Measurements from ENCODE around the gene TNIK. TPM values are rescaled to one million over a fixed set of nuclear protein-coding genes. Genes with fewer than 3 reads are reported as not detected.

The TNIK gene
- total and polyA plus RNA-seq, 5 experiments from 2014 or later, result 13.2 to 50.0 (median 16.1) TPM

DNA sequence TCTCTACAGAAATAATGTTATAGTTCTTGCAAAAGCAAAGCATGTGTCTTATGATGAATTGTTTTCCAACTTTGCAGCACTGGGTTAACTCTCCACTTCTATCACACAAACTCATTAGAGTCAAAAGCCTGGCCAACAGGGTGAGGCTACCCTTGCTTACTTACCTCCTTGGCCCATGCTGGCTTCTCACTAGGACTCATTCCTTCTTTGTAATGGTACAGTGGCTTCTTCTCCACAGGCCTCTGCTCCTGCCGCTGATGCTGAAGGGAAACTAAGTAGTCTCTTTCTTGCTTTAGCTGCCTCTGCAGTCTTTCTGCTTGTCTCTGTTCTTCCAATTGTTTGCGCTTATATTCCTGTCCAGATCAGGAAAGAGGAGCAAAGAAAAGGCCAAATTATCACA is 322.2 kb downstream of the TNIK start:
- Mint-ChIP-seq H3K9me3 (no peaks in the 10 kb centered on the region), H3K36me3 (peaks cover 23 to 99% (median 52%) of the 10 kb centered on the region in 3 donors), H3K4me1 (peaks cover 0 to 5% (median under 1%) of the 10 kb centered on the region in 4 donors), H3K27ac (no peak overlapping the region), H3K27me3 (no peaks in the 10 kb centered on the region), H3K4me3 (no peak overlapping the region)
- DNase-seq (no peak), ATAC-seq (no peak)
- POLR2A ChIA-PET, result no interaction called here

- no peak for ATAC-seq
- Mint-ChIP-seq H3K27me3 (no peaks in the 10 kb centered on the region), H3K4me1 (peaks cover 0 to 6% (median under 1%) of the 10 kb centered on the region in 4 donors), H3K4me3 (no peak overlapping the region), H3K27ac (peak overlapping the region in 2 of 10 donors; percentile 6 to 40), H3K9me3 (no peaks in the 10 kb centered on the region), H3K36me3 (peaks cover 12 to 86% (median 42%) of the 10 kb centered on the region in 3 donors)
- no peak for DNase-seq
- POLR2A ChIA-PET, result no interaction called here
Measured at GRCh38 chr3:171135549-171135948, 324.7 kb downstream of the TNIK start.

GRCh38 chr3:171133796-171134569 is 326.2 kb downstream of the TNIK start:
- H3K27me3 Mint-ChIP-seq, result no peaks in the 10 kb centered on the region
- no peak for ATAC-seq
- H3K4me1 Mint-ChIP-seq, result peaks cover 0 to 11% (median under 1%) of the 10 kb centered on the region in 4 donors
- H3K36me3 Mint-ChIP-seq, result peaks cover 14 to 85% (median 51%) of the 10 kb centered on the region in 3 donors
- H3K27ac Mint-ChIP-seq, result peak overlapping the region in 3 of 10 donors; percentile 23 to 55 (median 24)
- H3K4me3 Mint-ChIP-seq, result no peak overlapping the region
- no peaks in the 10 kb centered on the region for H3K9me3 Mint-ChIP-seq
- no peak for DNase-seq
- POLR2A ChIA-PET, result no interaction called here

- Mint-ChIP-seq H3K9me3 (no peaks in the 10 kb centered on the region), H3K4me3 (no peak overlapping the region), H3K27ac (peak overlapping the region in 1 of 10 donors; percentile 24), H3K27me3 (no peaks in the 10 kb centered on the region), H3K4me1 (peaks cover 0 to 11% (median under 1%) of the 10 kb centered on the region in 4 donors), H3K36me3 (peaks cover 15 to 85% (median 52%) of the 10 kb centered on the region in 3 donors)
- DNase-seq, result no peak
- ATAC-seq, result no peak
- POLR2A ChIA-PET, result no interaction called here
Measured at GRCh38 chr3:171133337-171133736, 326.9 kb downstream of the TNIK start.

GRCh38 chr3:171132873-171133272 is 327.3 kb downstream of the TNIK start:
- H3K36me3 Mint-ChIP-seq, result peaks cover 11 to 85% (median 52%) of the 10 kb centered on the region in 3 donors
- ATAC-seq, result no peak
- no peaks in the 10 kb centered on the region for H3K27me3 Mint-ChIP-seq
- H3K9me3 Mint-ChIP-seq, result no peaks in the 10 kb centered on the region
- no peak for DNase-seq
- no peak overlapping the region for H3K4me3 Mint-ChIP-seq
- peak overlapping the region in 1 of 10 donors; percentile 24 for H3K27ac Mint-ChIP-seq
- peaks cover 0 to 11% (median under 1%) of the 10 kb centered on the region in 4 donors for H3K4me1 Mint-ChIP-seq
- POLR2A ChIA-PET, result no interaction called here

- H3K27ac Mint-ChIP-seq, result no peak overlapping the region
- peaks cover 16 to 81% (median 46%) of the 10 kb centered on the region in 3 donors for H3K36me3 Mint-ChIP-seq
- DNase-seq, result no peak
- H3K4me3 Mint-ChIP-seq, result no peak overlapping the region
- H3K4me1 Mint-ChIP-seq, result peaks cover 0 to 9% (median under 1%) of the 10 kb centered on the region in 4 donors
- H3K27me3 Mint-ChIP-seq, result no peaks in the 10 kb centered on the region
- no peak for ATAC-seq
- POLR2A ChIA-PET, result interaction anchor here (1.2 kb wide), 1 partner anchor 9 kb away, joined by 5 read pairs; no protein-coding TSS in a partner anchor
- H3K9me3 Mint-ChIP-seq, result no peaks in the 10 kb centered on the region
Measured at GRCh38 chr3:171129827-171130226, 330.4 kb downstream of the TNIK start.

GRCh38 chr3:171127611-171128010 is 332.6 kb downstream of the TNIK start:
- no peak overlapping the region for H3K27ac Mint-ChIP-seq
- POLR2A ChIA-PET, result no interaction called here
- no peak for DNase-seq
- H3K4me3 Mint-ChIP-seq, result no peak overlapping the region
- no peaks in the 10 kb centered on the region for H3K9me3 Mint-ChIP-seq
- H3K27me3 Mint-ChIP-seq, result no peaks in the 10 kb centered on the region
- peaks cover 0 to 7% (median 0%) of the 10 kb centered on the region in 4 donors for H3K4me1 Mint-ChIP-seq
- ATAC-seq, result no peak
- peaks cover 31 to 82% (median 54%) of the 10 kb centered on the region in 3 donors for H3K36me3 Mint-ChIP-seq

DNA sequence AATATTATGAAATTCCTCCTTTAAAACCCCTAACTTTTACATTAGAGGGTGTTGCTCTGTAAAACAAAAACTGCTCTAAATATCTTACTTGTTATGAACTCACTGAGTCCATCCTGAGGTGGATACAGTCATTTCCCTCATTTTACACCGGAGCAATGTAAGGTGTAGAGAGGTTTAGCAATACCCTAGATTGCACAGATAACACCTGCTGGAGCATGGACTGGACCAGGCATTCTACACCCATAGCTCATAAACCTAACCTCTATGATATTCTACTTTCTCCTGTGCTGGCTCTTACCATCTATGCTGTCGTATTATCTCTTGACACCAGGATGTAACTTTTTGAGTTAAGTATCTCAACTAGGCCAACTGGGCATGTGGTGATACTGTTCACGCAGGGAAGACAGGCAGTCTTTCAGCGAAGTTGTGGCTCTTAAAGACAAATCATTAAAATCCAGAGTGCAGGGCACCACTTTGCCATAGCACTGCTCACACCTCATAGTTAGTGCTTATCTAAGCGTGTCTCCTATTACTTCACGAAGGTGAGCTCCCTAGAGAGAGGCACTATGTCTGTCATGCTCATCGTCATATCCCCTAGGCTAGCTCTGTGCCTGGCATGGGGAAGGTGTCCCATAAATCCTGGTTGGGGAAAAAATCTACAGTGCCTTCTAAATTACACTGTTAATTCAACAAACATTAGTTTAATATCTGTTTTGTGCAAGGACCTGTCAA is 333.6 kb downstream of the TNIK start:
- ATAC-seq (no peak), DNase-seq (no peak)
- Mint-ChIP-seq H3K9me3 (no peaks in the 10 kb centered on the region), H3K4me3 (no peak overlapping the region), H3K27me3 (no peaks in the 10 kb centered on the region), H3K36me3 (peaks cover 36 to 88% (median 64%) of the 10 kb centered on the region in 3 donors), H3K27ac (peak overlapping the region in 1 of 10 donors; percentile 11), H3K4me1 (peaks cover 0 to 7% (median 0%) of the 10 kb centered on the region in 4 donors)
- POLR2A ChIA-PET, result no interaction called here

DNA sequence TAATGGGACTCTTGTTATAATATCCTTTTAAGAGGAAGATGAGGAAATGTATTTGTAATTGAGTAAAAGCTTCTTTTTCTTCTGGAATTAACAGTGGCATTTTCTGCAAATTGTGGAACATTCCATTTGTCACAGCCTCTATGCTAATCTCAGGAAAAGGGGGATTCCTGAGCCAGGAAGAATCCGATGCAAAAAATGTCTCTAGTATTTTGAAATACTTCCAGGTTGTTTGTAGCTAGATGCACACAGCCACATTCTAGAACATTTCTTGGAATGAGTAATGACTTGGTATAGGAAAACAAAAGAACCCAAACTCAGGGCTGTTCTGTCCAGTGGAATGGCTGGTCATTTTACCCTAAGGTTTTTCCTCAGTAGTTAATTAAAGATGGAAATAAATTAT is 335.2 kb downstream of the TNIK start:
- POLR2A ChIA-PET, result no interaction called here
- H3K27ac Mint-ChIP-seq, result no peak overlapping the region
- no peak for ATAC-seq

GRCh38 chr3:171123915-171124314 is 336.3 kb downstream of the TNIK start:
- Mint-ChIP-seq H3K4me1 (peaks cover 0 to 2% (median 0%) of the 10 kb centered on the region in 4 donors), H3K9me3 (peaks cover 0 to 4% (median 0%) of the 10 kb centered on the region in 9 donors), H3K27ac (no peak overlapping the region), H3K27me3 (no peaks in the 10 kb centered on the region), H3K4me3 (no peak overlapping the region), H3K36me3 (peaks cover 48 to 94% (median 74%) of the 10 kb centered on the region in 3 donors)
- POLR2A ChIA-PET, result no interaction called here
- DNase-seq (no peak), ATAC-seq (no peak)

More for the DNA sequence above, 335.2 kb downstream of the TNIK start:
- Mint-ChIP-seq H3K4me1 (peaks cover 0 to 4% (median 0%) of the 10 kb centered on the region in 4 donors), H3K9me3 (no peaks in the 10 kb centered on the region), H3K36me3 (peaks cover 46 to 93% (median 71%) of the 10 kb centered on the region in 3 donors), H3K4me3 (no peak overlapping the region), H3K27me3 (no peaks in the 10 kb centered on the region)
- DNase-seq, result no peak

DNA sequence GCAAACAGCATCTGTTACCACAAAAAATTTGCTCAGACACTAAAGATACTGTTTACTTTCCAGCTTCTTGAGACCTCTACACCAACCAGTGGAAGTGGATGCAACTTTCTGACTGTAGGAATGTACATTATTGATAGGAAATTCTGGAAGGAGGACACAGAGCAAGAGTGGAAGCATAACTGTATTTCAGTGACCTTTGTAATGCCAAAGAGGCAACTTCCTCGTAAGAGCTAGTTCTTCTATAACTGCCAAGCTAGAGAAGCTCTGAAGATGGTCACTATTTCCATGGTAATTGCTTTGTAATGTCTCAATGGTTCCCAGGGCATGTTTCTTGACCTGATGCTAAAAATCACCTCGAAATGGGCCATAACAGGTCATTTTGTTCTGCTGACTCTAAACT is 337.3 kb downstream of the TNIK start:
- peaks cover 0 to 2% (median 0%) of the 10 kb centered on the region in 4 donors for H3K4me1 Mint-ChIP-seq
- ATAC-seq (no peak), DNase-seq (no peak)
- H3K4me3 Mint-ChIP-seq, result no peak overlapping the region
- POLR2A ChIA-PET, result no interaction called here
- peaks cover 46 to 90% (median 75%) of the 10 kb centered on the region in 3 donors for H3K36me3 Mint-ChIP-seq
- H3K9me3 Mint-ChIP-seq, result peaks cover 0 to 4% (median 0%) of the 10 kb centered on the region in 9 donors
- no peak overlapping the region for H3K27ac Mint-ChIP-seq
- no peaks in the 10 kb centered on the region for H3K27me3 Mint-ChIP-seq

- Mint-ChIP-seq H3K27me3 (no peaks in the 10 kb centered on the region), H3K36me3 (peaks cover 46 to 92% (median 75%) of the 10 kb centered on the region in 3 donors), H3K4me3 (no peak overlapping the region), H3K4me1 (peaks cover 0 to 2% (median 0%) of the 10 kb centered on the region in 4 donors), H3K27ac (peak overlapping the region in 1 of 10 donors; percentile 47), H3K9me3 (peaks cover 0 to 4% (median 0%) of the 10 kb centered on the region in 9 donors)
- ATAC-seq (no peak), DNase-seq (no peak)
- POLR2A ChIA-PET, result no interaction called here
Measured at GRCh38 chr3:171122240-171122639, 338.0 kb downstream of the TNIK start.

GRCh38 chr3:171121801-171122200 is 338.4 kb downstream of the TNIK start:
- no peak overlapping the region for H3K27ac Mint-ChIP-seq
- no peak overlapping the region for H3K4me3 Mint-ChIP-seq
- peaks cover 0 to 4% (median 0%) of the 10 kb centered on the region in 4 donors for H3K4me1 Mint-ChIP-seq
- POLR2A ChIA-PET, result no interaction called here
- no peaks in the 10 kb centered on the region for H3K27me3 Mint-ChIP-seq
- peaks cover 0 to 4% (median 0%) of the 10 kb centered on the region in 9 donors for H3K9me3 Mint-ChIP-seq
- peaks cover 46 to 93% (median 77%) of the 10 kb centered on the region in 3 donors for H3K36me3 Mint-ChIP-seq
- no peak for DNase-seq
- ATAC-seq, result no peak
